Left renal pelvis (tissue), 4 donors: ENCODE results near the gene GNLY. TPM values are rescaled to one million over a fixed set of nuclear protein-coding genes. Genes with fewer than 3 reads are reported as not detected.
"Not testable (repeated sequence)": the region's sequence is repeated elsewhere in the genome, so short reads cannot be mapped to it uniquely, and the experiment has no call there.

ENCODE experiments used
- DNase-seq, 4 donors: peaks; one replicate each; pipeline ENCODE4 v3.0.0-alpha.2; 2013; ENCODE audit warnings: low read depth in 4 of 4, low spot score in 3 of 4
- polyA plus RNA-seq, 4 donors: library from polyadenylated mRNA; unstranded; fragments of 120-200 nt; gene quantifications; one replicate each; pipeline ENCODE4 v1.2.1, GENCODE V29; 2013; ENCODE audit not compliant: insufficient read length in 4 of 4

Gene GNLY
- polyA plus RNA-seq: 1 to 10 TPM in 1 of 4 donors, under 1 TPM in 3; 0.36 to 3.2 (median 0.49) TPM

GRCh38 chr2:85694052-85695025 lies at the start of gene GNLY:
TSS of gene GNLY (plus strand) at chr2:85694358. CDS start at chr2:85694419, 61 bp downstream.
- no peak for DNase-seq

- no peak for DNase-seq
These were observed 49.2 kb upstream of the GNLY start for GRCh38 chr2:85644909-85645308.

GRCh38 chr2:85646166-85646565 lies 48.0 kb upstream of the GNLY start:
- DNase-seq: no peak

- DNase-seq: no peak
These were observed 46.2 kb upstream of the GNLY start for GRCh38 chr2:85647823-85648526.

- DNase-seq: no peak
These were observed 45.5 kb upstream of the GNLY start for GRCh38 chr2:85648619-85649018.

- no peak for DNase-seq
These were observed 44.7 kb upstream of the GNLY start for GRCh38 chr2:85649201-85650190.

GRCh38 chr2:85650456-85650855 lies 43.7 kb upstream of the GNLY start:
- DNase-seq: no peak

- no peak for DNase-seq
These were observed 43.1 kb upstream of the GNLY start for GRCh38 chr2:85651097-85651496.

- DNase-seq: no peak
These were observed 42.1 kb upstream of the GNLY start for GRCh38 chr2:85652056-85652455.

- DNase-seq: no peak
These were observed 40.2 kb upstream of the GNLY start for GRCh38 chr2:85653996-85654395.

- no peak for DNase-seq
These were observed 38.2 kb upstream of the GNLY start for GRCh38 chr2:85655961-85656417.

GRCh38 chr2:85656468-85656867 lies 37.7 kb upstream of the GNLY start:
- DNase-seq: no peak

GRCh38 chr2:85657399-85657798 lies 36.8 kb upstream of the GNLY start:
- not testable (repeated sequence) for DNase-seq

- DNase-seq: no peak
These were observed 34.7 kb upstream of the GNLY start for GRCh38 chr2:85659324-85659981.

- not testable (repeated sequence) for DNase-seq
These were observed 33.9 kb upstream of the GNLY start for GRCh38 chr2:85660301-85660700.

- DNase-seq: no peak
These were observed 33.4 kb upstream of the GNLY start for GRCh38 chr2:85660725-85661124.

- DNase-seq: no peak
These were observed 32.9 kb upstream of the GNLY start for GRCh38 chr2:85661139-85661858.

- no peak for DNase-seq
These were observed 31.1 kb upstream of the GNLY start for GRCh38 chr2:85662899-85663593.
